C4-2B (cell line): Measurements from ENCODE around the gene KLK1.

Source experiments
- H3K27ac ChIP-seq: fragments of 450-650 bp; 2 replicates; pipeline ENCODE4 v1.5.1; 2017
- CTCF ChIP-seq: fragments of 450-650 bp; conservative IDR thresholded peaks from 2 replicates; pipeline ENCODE4 v1.5.1; 2017; ENCODE audit warnings: mild to moderate bottlenecking
- ZFX ChIP-seq: fragments of 450-650 bp; IDR thresholded peaks from 2 replicates; pipeline ENCODE4 v1.6.1; 2017

Gene KLK1

GRCh38 chr19:50830266-50831025 lies 6.9 kb upstream of the KLK1 start:
- TF ChIP-seq CTCF: no peak
- TF ChIP-seq ZFX: no peak
- H3K27ac ChIP-seq: 0 out of 2 replicates have a peak overlapping the region, but pooled peaks have one; percentile 3

GRCh38 chr19:50829801-50830200 lies 6.2 kb upstream of the KLK1 start:
- no peak overlapping the region for H3K27ac ChIP-seq
- TF ChIP-seq CTCF (no peak), ZFX (no peak)

- TF ChIP-seq ZFX: no peak
- no peak for TF ChIP-seq CTCF
- H3K27ac ChIP-seq: no peak overlapping the region
Observed at GRCh38 chr19:50827476-50827875, 3.9 kb upstream of the KLK1 start.

- H3K27ac ChIP-seq: no peak overlapping the region
- TF ChIP-seq ZFX: no peak
- no peak for TF ChIP-seq CTCF
Observed at GRCh38 chr19:50826492-50827240, 3.1 kb upstream of the KLK1 start.

GRCh38 chr19:50822661-50823208 lies 852 bp downstream of the KLK1 start:
- H3K27ac ChIP-seq: no peak overlapping the region
- TF ChIP-seq CTCF (no peak), ZFX (no peak)

GRCh38 chr19:50821622-50822021 lies 2.0 kb downstream of the KLK1 start:
- peak overlapping the region; percentile 1; the same call in 1 of the 2 replicates for H3K27ac ChIP-seq
- TF ChIP-seq CTCF (no peak), ZFX (no peak)

GRCh38 chr19:50821248-50821612 lies 2.4 kb downstream of the KLK1 start:
- no peak for TF ChIP-seq CTCF
- no peak for TF ChIP-seq ZFX
- no peak overlapping the region; the same call in 1 of the 2 replicates for H3K27ac ChIP-seq
